Panc1 (cell line): Measurements from ENCODE around the gene AGPAT4.

Source experiments
- CTCF ChIP-seq: fragments of 450-650 bp; IDR thresholded peaks from 2 replicates; pipeline ENCODE4 v1.5.1; 2017; ENCODE audit warnings: mild to moderate bottlenecking
- REST ChIP-seq, 2 experiments: IDR thresholded peaks; 2 replicates each; pipeline ENCODE4 v1.6.1; 2011 to 2012; ENCODE audit warnings: low read depth in 2 of 2, control low read depth in 1 of 2, low read length in 1 of 2, mild to moderate bottlenecking in 1 of 2, moderate library complexity in 1 of 2; ENCODE audit not compliant: insufficient read depth in 1 of 2
- SIN3A ChIP-seq: IDR thresholded peaks from 2 replicates; pipeline ENCODE4 v1.6.1; 2012; ENCODE audit warnings: low read depth, mild to moderate bottlenecking, low read length, moderate library complexity, borderline replicate concordance; ENCODE audit not compliant: insufficient read depth

- TF ChIP-seq CTCF = no peak
- no peak for TF ChIP-seq REST (IDR thresholded peaks at IDR 0.05; ENCODE audit: insufficient read depth in 1 of 2, low read depth in 2 of 2, low read length in 1 of 2)
- TF ChIP-seq SIN3A = no peak
Observed at GRCh38 chr6:161257793-161258457, 15.9 kb downstream of the AGPAT4 start.
